Measurements from ENCODE around the gene KCNT1.

- TF ChIP-seq CTCF (IDR thresholded peaks at IDR 0.05) (no peak), POLR2A (IDR thresholded peaks at IDR 0.05) (no peak), EP300 (IDR thresholded peaks at IDR 0.05) (no peak)
These were observed 37.6 kb downstream of the KCNT1 start for GRCh38 chr9:135739271-135740220.
